ENCODE measurements around the gene CNTFR.

GRCh38 chr9:34558919-34559623 is 30.5 kb downstream of the CNTFR start:
- TF ChIP-seq CTCF (IDR thresholded peaks at IDR 0.05; ENCODE audit: low read depth, low read length, poor library complexity, severe bottlenecking) (no peak), EZH2phosphoT487 (IDR thresholded peaks at IDR 0.05; ENCODE audit: borderline replicate concordance, low read length) (no peak)
